Endothelial cell of umbilical vein (primary cell): ENCODE measurements around the gene MAEA.

Experiments used
- EZH2 ChIP-seq: IDR thresholded peaks from 2 replicates; pipeline ENCODE4 v1.6.1; 2012; ENCODE audit warnings: borderline replicate concordance, low read depth, mild to moderate bottlenecking, moderate library complexity, low read length, inconsistent platforms; ENCODE audit not compliant: severe bottlenecking
- JUN ChIP-seq: IDR thresholded peaks from 2 replicates; pipeline ENCODE4 v1.6.1; 2011; ENCODE audit warnings: borderline replicate concordance, low read depth; ENCODE audit not compliant: insufficient read length, insufficient read depth
- MYC ChIP-seq: IDR thresholded peaks from one replicate; pipeline ENCODE4 v1.6.1; 2011; ENCODE audit warnings: mild to moderate bottlenecking, low read depth, low read length
- POLR2A ChIP-seq: IDR thresholded peaks from 2 replicates; pipeline ENCODE4 v1.6.1; 2012; ENCODE audit warnings: low read depth, mild to moderate bottlenecking, control low read depth, low read length
- POLR2AphosphoS5 ChIP-seq: IDR thresholded peaks from 2 replicates; pipeline ENCODE4 v1.6.1; 2012; ENCODE audit warnings: low read depth, mild to moderate bottlenecking, control low read depth, low read length, moderate library complexity; ENCODE audit not compliant: insufficient read depth
- TF ChIP-seq, protein P1 (sequence below), 2 donors: IDR thresholded peaks; 1 replicate in 1 of 2; 2 replicates in 1 of 2; pipeline ENCODE4 v1.5.1; 2011; ENCODE audit warnings: low read length in 2 of 2, mild to moderate bottlenecking in 2 of 2, moderate library complexity in 2 of 2, control low read depth in 1 of 2, inconsistent platforms in 1 of 2, low read depth in 1 of 2; ENCODE audit not compliant: insufficient read depth in 1 of 2; ENCODE audit errors: extremely low read depth in 1 of 2
- TF ChIP-seq, protein P2 (sequence below): IDR thresholded peaks from 2 replicates; pipeline ENCODE4 v1.6.1; 2011; ENCODE audit not compliant: insufficient read depth, insufficient read length

- TF ChIP-seq, protein P1, sequence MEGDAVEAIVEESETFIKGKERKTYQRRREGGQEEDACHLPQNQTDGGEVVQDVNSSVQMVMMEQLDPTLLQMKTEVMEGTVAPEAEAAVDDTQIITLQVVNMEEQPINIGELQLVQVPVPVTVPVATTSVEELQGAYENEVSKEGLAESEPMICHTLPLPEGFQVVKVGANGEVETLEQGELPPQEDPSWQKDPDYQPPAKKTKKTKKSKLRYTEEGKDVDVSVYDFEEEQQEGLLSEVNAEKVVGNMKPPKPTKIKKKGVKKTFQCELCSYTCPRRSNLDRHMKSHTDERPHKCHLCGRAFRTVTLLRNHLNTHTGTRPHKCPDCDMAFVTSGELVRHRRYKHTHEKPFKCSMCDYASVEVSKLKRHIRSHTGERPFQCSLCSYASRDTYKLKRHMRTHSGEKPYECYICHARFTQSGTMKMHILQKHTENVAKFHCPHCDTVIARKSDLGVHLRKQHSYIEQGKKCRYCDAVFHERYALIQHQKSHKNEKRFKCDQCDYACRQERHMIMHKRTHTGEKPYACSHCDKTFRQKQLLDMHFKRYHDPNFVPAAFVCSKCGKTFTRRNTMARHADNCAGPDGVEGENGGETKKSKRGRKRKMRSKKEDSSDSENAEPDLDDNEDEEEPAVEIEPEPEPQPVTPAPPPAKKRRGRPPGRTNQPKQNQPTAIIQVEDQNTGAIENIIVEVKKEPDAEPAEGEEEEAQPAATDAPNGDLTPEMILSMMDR (IDR thresholded peaks at IDR 0.05; ENCODE audit: extremely low read depth in 1 of 2, insufficient read depth in 1 of 2, low read depth in 1 of 2, low read length in 2 of 2): no peak
- TF ChIP-seq JUN (no peak), EZH2 (no peak), POLR2AphosphoS5 (no peak), POLR2A (no peak), MYC (no peak)
- TF ChIP-seq, protein P2, sequence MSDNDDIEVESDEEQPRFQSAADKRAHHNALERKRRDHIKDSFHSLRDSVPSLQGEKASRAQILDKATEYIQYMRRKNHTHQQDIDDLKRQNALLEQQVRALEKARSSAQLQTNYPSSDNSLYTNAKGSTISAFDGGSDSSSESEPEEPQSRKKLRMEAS: no peak
These were observed 14.8 kb upstream of the MAEA start for GRCh38 chr4:1274871-1275270.
